NCI-H146 (cell line): ENCODE results near the gene TMEM9.

Experiments used
- DNase-seq: peaks from one replicate; lab custom pipeline; 2025; lab: John Stamatoyannopoulos, UW

The TMEM9 gene

GRCh38 chr1:201145132-201145531 is 9.1 kb downstream of the TMEM9 start:
- no peak for DNase-seq

GRCh38 chr1:201144701-201145100 is 9.6 kb downstream of the TMEM9 start:
- no peak for DNase-seq

DNA sequence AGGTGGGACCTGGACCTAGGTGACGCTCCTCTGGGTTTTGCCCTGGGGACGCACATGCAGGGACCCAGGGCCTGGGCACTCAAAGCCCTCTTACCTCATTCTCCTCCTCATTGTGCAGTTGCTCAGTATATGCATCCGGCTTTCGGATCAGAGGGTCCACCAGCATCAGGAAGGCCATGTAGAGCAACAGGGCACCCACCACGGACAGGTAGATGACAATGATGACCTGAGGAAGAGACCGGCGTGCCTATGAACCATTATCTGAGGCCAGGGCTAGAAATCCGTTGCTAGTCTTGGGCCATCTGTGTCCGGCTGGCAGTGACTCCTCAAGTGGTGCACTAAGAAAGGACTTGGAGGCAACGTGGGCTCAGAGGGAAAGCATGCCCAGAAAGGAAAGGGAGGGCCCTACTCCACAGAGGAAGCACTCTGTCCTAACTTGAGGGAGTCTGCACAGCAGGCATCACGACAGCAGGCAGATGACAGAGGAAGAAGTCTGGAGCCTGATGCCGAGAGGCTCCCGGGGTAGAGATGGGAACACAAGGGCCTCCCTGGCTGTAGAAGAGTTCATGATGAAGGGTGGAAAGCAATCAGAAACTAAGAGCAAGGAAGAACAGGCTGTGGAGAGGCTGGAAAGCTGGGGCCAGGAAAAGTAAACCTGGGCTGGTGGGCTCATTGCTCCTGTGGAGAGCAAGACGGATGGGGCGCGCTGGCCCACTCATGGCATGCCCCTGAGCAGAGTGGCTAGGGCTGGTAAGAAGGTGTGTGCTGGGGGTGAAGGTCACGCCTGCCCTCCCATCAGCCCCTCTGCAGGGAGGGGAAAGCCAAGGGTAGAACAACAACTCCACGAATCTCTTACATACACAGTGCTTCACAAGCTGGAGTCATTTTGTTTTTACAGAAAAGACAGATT is 10.3 kb downstream of the TMEM9 start:
- DNase-seq, result no peak

DNA sequence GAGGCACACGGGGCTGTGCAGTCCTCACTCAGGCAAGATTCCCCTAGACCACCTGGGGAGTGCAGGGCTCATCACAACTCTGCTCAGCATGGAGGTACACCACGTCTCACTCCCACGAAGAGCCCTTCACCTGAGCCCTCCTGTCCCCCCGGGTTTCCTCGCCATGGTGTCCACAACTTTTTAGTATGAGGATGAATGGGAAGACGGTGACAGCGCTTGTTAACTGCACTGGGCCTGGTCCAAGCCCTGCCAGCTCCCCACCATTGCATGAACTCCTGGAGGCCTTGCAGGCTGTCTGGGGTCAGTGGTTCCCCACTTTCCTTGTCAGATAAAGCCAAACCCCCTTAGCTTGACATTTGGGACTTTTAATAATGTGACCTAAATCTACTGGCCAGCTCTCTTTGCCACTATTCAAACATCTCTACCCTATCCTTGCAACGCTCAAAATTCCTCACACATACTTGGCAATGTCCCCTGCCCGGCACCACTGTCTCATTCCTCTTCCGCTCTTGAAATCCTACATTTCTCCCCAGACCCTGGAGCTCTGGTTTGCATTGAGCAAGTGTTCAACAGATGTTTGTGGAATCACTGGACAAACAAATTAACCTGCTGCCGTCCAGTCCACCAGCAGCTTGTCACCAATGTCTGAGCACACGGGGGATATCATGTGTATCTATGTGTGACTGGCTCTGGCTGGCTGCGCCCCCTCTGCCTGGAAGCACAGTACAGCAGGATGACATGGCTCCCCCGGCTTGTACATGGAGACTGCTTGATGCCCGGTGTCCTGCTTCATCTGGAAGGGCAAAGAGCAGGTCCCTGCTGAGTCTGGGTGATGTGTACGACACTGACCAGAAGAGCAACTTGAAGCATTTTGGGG is 11.2 kb downstream of the TMEM9 start:
- no peak for DNase-seq

GRCh38 chr1:201142011-201142848 is 12.0 kb downstream of the TMEM9 start:
- no peak for DNase-seq

GRCh38 chr1:201141418-201141817 is 12.9 kb downstream of the TMEM9 start:
- DNase-seq, result no peak

GRCh38 chr1:201140941-201141260 is 13.4 kb downstream of the TMEM9 start:
- no peak for DNase-seq

GRCh38 chr1:201140235-201140940 is 13.9 kb downstream of the TMEM9 start:
- no peak for DNase-seq

DNA sequence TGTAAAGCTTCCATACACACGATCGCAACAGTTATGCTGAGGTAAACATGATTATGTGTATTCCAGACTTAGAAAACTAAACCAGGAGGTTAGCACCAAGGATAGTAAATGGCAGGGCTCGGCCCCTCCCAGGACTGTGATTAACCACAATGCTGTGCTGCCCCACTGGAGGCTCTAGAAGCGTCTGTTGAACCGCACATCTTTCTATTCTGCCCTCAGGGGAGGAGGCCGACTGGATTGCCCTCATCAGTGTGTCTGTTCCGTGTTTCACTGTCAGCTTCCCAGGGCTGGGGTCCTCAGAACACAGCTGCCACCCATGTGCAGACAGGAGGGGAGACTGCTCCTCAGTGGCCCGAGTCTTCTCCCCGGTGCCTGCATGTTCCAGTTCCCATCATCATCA is 14.5 kb downstream of the TMEM9 start:
- DNase-seq, result no peak

GRCh38 chr1:201139306-201139705 is 15.0 kb downstream of the TMEM9 start:
- DNase-seq, result no peak

GRCh38 chr1:201138311-201138840 is 15.9 kb downstream of the TMEM9 start:
- no peak for DNase-seq

DNA sequence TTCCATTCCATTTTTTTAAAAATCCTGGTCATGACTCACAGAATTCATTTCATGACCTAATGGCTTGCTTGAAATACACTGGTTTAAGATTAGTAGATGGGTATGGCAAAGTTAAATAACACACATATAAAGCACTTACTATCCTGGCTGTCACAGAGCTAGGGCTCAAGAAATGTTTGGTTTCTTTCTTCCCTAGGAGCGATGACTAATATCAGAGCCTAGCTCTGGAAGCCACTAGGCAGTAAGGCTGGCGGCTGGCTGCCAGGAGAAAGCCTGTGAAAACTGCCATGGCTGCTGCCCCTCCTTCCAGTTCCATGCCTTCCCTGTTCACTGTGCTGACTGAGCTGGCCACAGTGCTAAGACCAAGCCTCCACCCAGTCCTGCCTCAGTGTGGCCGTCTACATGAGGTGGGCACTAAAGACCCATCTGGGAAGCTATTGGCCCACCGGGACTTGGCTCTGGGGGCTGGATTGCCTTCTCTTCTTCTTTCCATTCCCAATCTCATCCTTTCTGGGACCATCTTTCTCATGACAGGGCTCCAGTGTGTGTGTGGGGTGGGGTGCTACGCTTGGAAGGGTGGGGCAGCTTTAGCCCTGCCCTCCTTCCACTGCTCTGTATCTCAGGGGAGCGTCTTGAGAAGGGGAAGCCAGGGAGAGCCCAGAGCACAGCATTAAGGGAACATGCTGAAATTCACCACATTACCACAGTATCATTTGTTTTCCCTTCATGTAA is 16.5 kb downstream of the TMEM9 start:
- no peak for DNase-seq

- no peak for DNase-seq
Observed at GRCh38 chr1:201137024-201137392, 17.3 kb downstream of the TMEM9 start.

GRCh38 chr1:201136355-201137023 is 17.8 kb downstream of the TMEM9 start:
- no peak for DNase-seq

- no peak for DNase-seq
Observed at GRCh38 chr1:201134405-201134804, 19.9 kb downstream of the TMEM9 start.

DNA sequence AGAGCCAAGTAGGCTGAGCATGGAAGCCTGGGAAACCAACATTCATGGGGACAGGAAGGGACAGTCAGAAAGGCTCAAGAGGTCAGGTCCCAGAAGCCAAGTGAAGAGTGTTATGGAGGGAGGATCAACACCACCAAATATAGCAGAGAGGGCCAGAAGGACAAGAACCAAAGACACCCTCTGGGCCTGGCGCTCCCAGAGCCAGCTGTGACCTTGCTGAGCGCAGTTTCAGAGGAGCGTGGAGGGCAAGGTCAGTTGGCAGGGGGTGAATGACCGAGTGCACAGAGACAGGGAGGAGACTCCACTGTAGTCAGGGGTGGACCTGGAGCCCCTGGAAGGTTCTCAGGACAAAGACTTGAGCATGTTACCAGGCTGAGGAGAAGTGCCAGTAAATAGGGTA is 22.9 kb downstream of the TMEM9 start:
- DNase-seq, result no peak

DNA sequence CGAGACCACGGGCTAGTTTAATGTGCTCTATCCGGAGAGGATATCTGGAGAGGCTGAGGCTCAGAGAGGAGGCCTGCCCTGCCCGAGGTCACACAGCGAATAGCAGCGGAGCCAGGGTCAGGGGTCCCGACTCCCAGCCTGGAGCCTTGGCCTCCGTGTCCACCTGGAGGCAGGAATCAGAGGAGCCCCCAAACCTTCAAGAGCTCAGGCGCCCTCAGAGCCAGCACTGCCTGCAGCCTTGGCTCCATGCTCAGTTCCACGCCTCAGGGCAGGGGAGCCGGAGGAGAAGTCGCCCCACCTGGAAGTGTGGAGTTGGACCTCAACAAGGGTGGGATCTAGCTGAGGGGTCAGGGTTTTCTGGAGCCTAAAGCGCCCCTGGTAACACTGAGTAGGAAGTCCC is 25.3 kb downstream of the TMEM9 start:
- no peak for DNase-seq

DNA sequence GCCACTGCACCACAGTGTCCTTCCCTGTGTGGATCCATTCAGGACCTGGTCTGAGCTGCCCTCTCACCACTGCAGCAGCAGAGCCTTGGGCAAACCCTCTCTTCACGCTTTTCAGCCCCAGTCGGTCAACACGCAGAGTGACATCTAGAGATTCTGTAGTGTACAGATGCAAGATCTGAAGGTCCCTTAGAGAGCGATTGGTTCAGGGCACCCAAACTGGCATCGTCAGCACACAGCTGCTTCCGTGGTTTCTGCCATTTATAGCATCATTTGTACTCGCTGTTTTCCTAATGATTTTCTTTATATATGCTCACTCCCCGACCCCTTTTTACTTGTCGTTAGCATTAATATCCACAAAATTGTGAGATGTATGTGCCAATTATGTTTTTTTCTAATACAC is 25.8 kb downstream of the TMEM9 start:
- no peak for DNase-seq

DNA sequence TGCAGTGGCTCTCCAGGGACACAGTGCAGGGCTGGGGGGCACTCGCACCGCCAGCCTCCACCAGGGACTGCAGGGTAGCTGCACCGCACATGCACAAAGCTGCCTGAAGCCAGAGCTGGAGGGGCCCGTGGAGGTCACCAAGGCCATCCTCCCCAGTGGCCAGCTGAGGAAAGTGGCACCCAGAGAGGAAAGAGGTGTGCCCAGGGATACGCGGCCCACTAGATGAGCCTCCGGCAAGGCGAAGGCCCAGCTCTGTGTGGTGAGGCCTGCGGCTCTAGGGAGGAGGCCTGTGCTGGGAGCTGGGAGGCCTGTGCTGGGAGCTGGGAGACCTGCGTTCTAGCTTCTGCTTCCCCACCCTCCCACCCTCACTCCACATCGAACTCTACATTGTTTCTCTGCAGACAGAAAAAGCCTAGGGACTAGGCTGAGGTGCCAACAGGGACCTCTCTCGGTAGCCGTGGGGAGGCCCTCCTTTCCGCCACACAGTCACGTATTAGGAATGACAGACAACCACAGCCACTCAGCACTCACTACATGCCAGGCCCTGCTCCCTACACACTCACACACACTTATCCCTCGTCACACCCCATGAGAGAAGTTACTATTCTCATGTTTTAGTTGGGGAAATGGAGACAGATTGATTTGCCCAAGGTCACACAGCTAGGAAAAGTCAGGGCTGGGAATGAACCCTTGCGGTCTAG is 26.4 kb downstream of the TMEM9 start:
- DNase-seq, result no peak
